H9 (cell line): Measurements from ENCODE around the gene RIOK3. TPM values are rescaled to one million over a fixed set of nuclear protein-coding genes. Genes with fewer than 3 reads are reported as not detected.
"Not testable (repeated sequence)": the region's sequence is repeated elsewhere in the genome, so short reads cannot be mapped to it uniquely, and the experiment has no call there.

ENCODE experiments used
- DNase-seq: peaks from one replicate; pipeline ENCODE4 v3.0.0-alpha.2; 2017
- H2AFZ ChIP-seq: one replicate; pipeline ENCODE4 v1.6.1; 2013; ENCODE audit warnings: mild to moderate bottlenecking, low read length, control low read depth, moderate library complexity
- H2AK5ac ChIP-seq: 2 replicates; pipeline ENCODE4 v1.6.1; 2013; ENCODE audit warnings: low read length, control low read depth, mixed read lengths; ENCODE audit not compliant: insufficient read length
- H2BK120ac ChIP-seq: one replicate; pipeline ENCODE4 v1.6.1; 2013; ENCODE audit warnings: low read depth, mild to moderate bottlenecking, low read length, control low read depth, inconsistent platforms; ENCODE audit not compliant: poor library complexity, severe bottlenecking
- H2BK12ac ChIP-seq: 2 replicates; pipeline ENCODE4 v1.6.1; 2013; ENCODE audit warnings: low read length, control low read depth, mixed read lengths, low read depth; ENCODE audit not compliant: insufficient read length
- H2BK15ac ChIP-seq: 2 replicates; pipeline ENCODE4 v1.6.1; 2013; ENCODE audit warnings: low read depth, low read length, control low read depth
- H2BK20ac ChIP-seq: one replicate; pipeline ENCODE4 v1.6.1; 2013; ENCODE audit warnings: low read depth, mild to moderate bottlenecking, low read length, control low read depth, inconsistent platforms; ENCODE audit not compliant: poor library complexity, severe bottlenecking
- H2BK5ac ChIP-seq: 2 replicates; pipeline ENCODE4 v1.6.1; 2013; ENCODE audit warnings: low read length, control low read depth, mixed read lengths; ENCODE audit not compliant: insufficient read length
- H3K14ac ChIP-seq: 2 replicates; pipeline ENCODE4 v1.6.1; 2013; ENCODE audit warnings: low read length, control low read depth; ENCODE audit not compliant: insufficient read depth
- H3K18ac ChIP-seq: 2 replicates; pipeline ENCODE4 v1.6.1; 2013; ENCODE audit warnings: low read depth, mild to moderate bottlenecking, mixed read lengths, low read length, control low read depth; ENCODE audit not compliant: insufficient read length
- H3K23ac ChIP-seq: 2 replicates; pipeline ENCODE4 v1.6.1; 2013; ENCODE audit warnings: low read length, control low read depth, mixed read lengths, low read depth; ENCODE audit not compliant: insufficient read length
- H3K23me2 ChIP-seq: 2 replicates; pipeline ENCODE4 v1.6.1; 2013; ENCODE audit warnings: low read depth, mild to moderate bottlenecking, mixed read lengths, low read length, control low read depth; ENCODE audit not compliant: insufficient read length, poor library complexity, severe bottlenecking
- H3K27ac ChIP-seq: 2 replicates; pipeline ENCODE4 v1.5.1; 2013; ENCODE audit warnings: low read length, control low read depth, mixed read lengths, low read depth; ENCODE audit not compliant: insufficient read length
- H3K27me3 ChIP-seq: 2 replicates; pipeline ENCODE4 v1.6.1; 2013; ENCODE audit warnings: low read length, control low read depth, inconsistent platforms; ENCODE audit not compliant: insufficient read depth
- H3K4ac ChIP-seq: 2 replicates; pipeline ENCODE4 v1.6.1; 2013; ENCODE audit warnings: low read depth, mild to moderate bottlenecking, control low read depth, inconsistent platforms, low read length, moderate library complexity
- H3K4me1 ChIP-seq: 2 replicates; pipeline ENCODE4 v1.6.1; 2013; ENCODE audit warnings: low read length, control low read depth, inconsistent platforms; ENCODE audit not compliant: insufficient read depth
- H3K4me2 ChIP-seq: 2 replicates; pipeline ENCODE4 v1.6.1; 2013; ENCODE audit warnings: low read length, control low read depth, mixed read lengths; ENCODE audit not compliant: insufficient read length, insufficient read depth
- H3K56ac ChIP-seq: 2 replicates; pipeline ENCODE4 v1.6.1; 2013; ENCODE audit warnings: low read depth, mild to moderate bottlenecking, mixed read lengths, low read length, control low read depth; ENCODE audit not compliant: insufficient read length
- H3K79me1 ChIP-seq: 2 replicates; pipeline ENCODE4 v1.6.1; 2013; ENCODE audit warnings: low read depth, mild to moderate bottlenecking, moderate library complexity, low read length, control low read depth, inconsistent platforms; ENCODE audit not compliant: insufficient read depth, poor library complexity, severe bottlenecking
- H3K79me2 ChIP-seq: 2 replicates; pipeline ENCODE4 v1.6.1; 2013; ENCODE audit warnings: low read length, control low read depth, inconsistent platforms; ENCODE audit not compliant: insufficient read depth
- H3K9ac ChIP-seq: 2 replicates; pipeline ENCODE4 v1.6.1; 2013; ENCODE audit warnings: low read length, control low read depth, mixed read lengths; ENCODE audit not compliant: insufficient read length; ENCODE audit errors: extremely low read depth
- H3K9me3 ChIP-seq: one replicate; pipeline ENCODE4 v1.6.1; 2013; ENCODE audit warnings: low read depth, low read length, inconsistent platforms; ENCODE audit not compliant: control insufficient read depth
- H3T11ph ChIP-seq: one replicate; pipeline ENCODE4 v1.6.1; 2013; ENCODE audit warnings: mild to moderate bottlenecking, low read length, control low read depth, inconsistent platforms
- H4K20me1 ChIP-seq: one replicate; pipeline ENCODE4 v1.6.1; 2013; ENCODE audit not compliant: control insufficient read depth, insufficient read length, insufficient read depth
- H4K5ac ChIP-seq: 2 replicates; pipeline ENCODE4 v1.6.1; 2013; ENCODE audit warnings: low read depth, mild to moderate bottlenecking, mixed read lengths, low read length, control low read depth; ENCODE audit not compliant: insufficient read length
- H4K8ac ChIP-seq: replicated peaks from 2 replicates; pipeline ENCODE4 v1.6.1; 2013; ENCODE audit warnings: low read length, control low read depth, mixed read lengths, low read depth; ENCODE audit not compliant: insufficient read length
- H4K91ac ChIP-seq: 2 replicates; pipeline ENCODE4 v1.6.1; 2013; ENCODE audit warnings: low read depth, mild to moderate bottlenecking, moderate library complexity, mixed read lengths, low read length, control low read depth; ENCODE audit not compliant: insufficient read length
- H3K27ac Mint-ChIP-seq, 3 experiments: 2 replicates in 2 of 3; 3 replicates in 1 of 3; pipeline ENCODE4 v1.8.0; 2020 to 2021; ENCODE audit warnings: mixed read lengths in 3 of 3, mild to moderate bottlenecking in 1 of 3, moderate library complexity in 1 of 3
- H3K27me3 Mint-ChIP-seq: 2 replicates; pipeline ENCODE4 v1.8.0; 2021; ENCODE audit warnings: low read depth, mild to moderate bottlenecking, moderate library complexity, mixed read lengths
- H3K36me3 Mint-ChIP-seq, 3 experiments: 2 replicates in 2 of 3; 3 replicates in 1 of 3; pipeline ENCODE4 v1.8.0; 2020 to 2021; ENCODE audit warnings: low read depth in 3 of 3, mixed read lengths in 3 of 3; ENCODE audit not compliant: insufficient read depth in 1 of 3
- H3K4me1 Mint-ChIP-seq, 2 experiments: 2 replicates each; pipeline ENCODE4 v1.8.0; 2020; ENCODE audit warnings: mixed read lengths in 2 of 2
- H3K4me3 Mint-ChIP-seq, 2 experiments: 2 replicates in 1 of 2; 3 replicates in 1 of 2; pipeline ENCODE4 v1.8.0; 2020 to 2021; ENCODE audit warnings: mild to moderate bottlenecking in 2 of 2, mixed read lengths in 2 of 2, moderate library complexity in 1 of 2
- H3K9me3 Mint-ChIP-seq, 2 experiments: 2 replicates in 1 of 2; 3 replicates in 1 of 2; pipeline ENCODE4 v1.8.0; 2020; ENCODE audit warnings: mild to moderate bottlenecking in 2 of 2, mixed read lengths in 2 of 2, moderate library complexity in 1 of 2
- WGBS: extraction: QIAGEN DNeasy Blood & Tissue Kit; methylation state at CpG from one replicate; pipeline ENCODE4 v1.1.7; 2013; ENCODE audit warnings: missing lambda C conversion rate, low lambda C conversion rate, mixed read lengths; ENCODE audit not compliant: insufficient read length; ENCODE audit errors: extremely low coverage; 5-methylcytosine and 5-hydroxymethylcytosine counted together
- total RNA-seq: library from RNA; stranded (reverse); gene quantifications from 2 replicates; pipeline ENCODE4 v1.2.1, GENCODE V29; 2021
- TF ChIP-seq, protein P1 (sequence below): fragments of 200-600 bp; sonication (generic); conservative IDR thresholded peaks from 3 replicates; pipeline ENCODE4 v1.8.0; 2021; ENCODE audit warnings: antibody characterized with exemption, mild to moderate bottlenecking

RIOK3 gene
- total RNA-seq, 1 experiment from 2014 or later = 34.6 TPM

DNA sequence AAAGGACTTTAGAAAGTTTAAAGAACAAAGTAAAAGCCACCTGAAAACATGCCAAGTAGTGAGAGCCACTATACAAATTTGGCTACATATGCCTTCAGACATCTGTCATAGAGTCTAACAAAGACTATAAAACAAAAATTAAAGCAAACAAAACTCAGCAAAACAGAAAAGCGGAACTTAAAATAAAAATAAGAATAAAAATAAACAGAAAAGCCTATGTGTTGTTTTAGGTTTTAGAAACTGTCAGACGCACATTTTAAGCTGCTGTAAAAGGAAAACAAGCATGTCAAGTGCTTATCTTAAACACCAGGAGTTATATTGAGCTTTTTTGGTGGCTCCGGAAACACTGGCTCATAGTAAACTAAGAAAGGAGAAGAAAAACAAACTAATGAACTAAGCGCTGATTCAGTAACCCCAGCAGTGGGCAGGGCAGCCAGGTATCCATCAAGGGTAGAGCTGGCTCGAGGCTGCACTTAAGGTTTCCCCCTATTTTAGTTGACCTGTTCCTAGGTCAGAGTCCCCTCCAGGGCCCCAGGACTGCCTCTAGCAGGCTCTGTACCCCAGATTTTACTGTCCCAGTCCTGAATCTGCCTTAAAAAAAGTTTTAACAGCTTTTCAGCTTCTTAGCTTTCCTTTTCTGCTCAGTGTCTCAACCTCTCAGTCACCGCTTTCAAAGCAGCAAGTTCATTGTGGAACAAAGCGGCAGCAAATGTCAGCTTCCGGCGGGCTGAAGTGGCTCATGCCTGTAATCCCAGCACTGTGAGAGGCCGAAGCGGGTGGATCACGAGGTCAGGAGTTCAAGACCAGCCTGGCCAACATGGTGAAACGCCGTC, 34.9 kb downstream of the RIOK3 start:
- Mint-ChIP-seq H3K4me1 (peaks cover 9 to 20% of the 10 kb centered on the region in 2 experiments), H3K27me3 (peaks cover 2% of the 10 kb centered on the region; the same call in 1 of the 2 replicates), H3K9me3 (peaks cover 2 to 6% of the 10 kb centered on the region in 2 experiments; a peak in 3 of 5 replicates), H3K36me3 (peaks cover 0 to 3% (median 0%) of the 10 kb centered on the region in 3 experiments; a peak in 1 of 7 replicates), H3K4me3 (no peak overlapping the region), H3K27ac (no peak overlapping the region)
- no peaks in the 10 kb centered on the region for H3K23me2 ChIP-seq
- no peak overlapping the region for H3T11ph ChIP-seq
- H2BK120ac ChIP-seq = no peak overlapping the region
- H2AK5ac ChIP-seq = no peak overlapping the region
- no peak overlapping the region for H3K14ac ChIP-seq
- H3K4me2 ChIP-seq = no peak overlapping the region
- H3K79me2 ChIP-seq = no peaks in the 10 kb centered on the region
- H3K9me3 ChIP-seq = no peaks in the 10 kb centered on the region
- H3K27ac ChIP-seq = no peak overlapping the region
- no peak overlapping the region for H2BK12ac ChIP-seq
- H3K56ac ChIP-seq = no peak overlapping the region
- no peak overlapping the region for H3K9ac ChIP-seq
- no peak overlapping the region for H3K23ac ChIP-seq
- H3K27me3 ChIP-seq = no peaks in the 10 kb centered on the region
- H4K20me1 ChIP-seq = no peaks in the 10 kb centered on the region
- TF ChIP-seq, protein P1, sequence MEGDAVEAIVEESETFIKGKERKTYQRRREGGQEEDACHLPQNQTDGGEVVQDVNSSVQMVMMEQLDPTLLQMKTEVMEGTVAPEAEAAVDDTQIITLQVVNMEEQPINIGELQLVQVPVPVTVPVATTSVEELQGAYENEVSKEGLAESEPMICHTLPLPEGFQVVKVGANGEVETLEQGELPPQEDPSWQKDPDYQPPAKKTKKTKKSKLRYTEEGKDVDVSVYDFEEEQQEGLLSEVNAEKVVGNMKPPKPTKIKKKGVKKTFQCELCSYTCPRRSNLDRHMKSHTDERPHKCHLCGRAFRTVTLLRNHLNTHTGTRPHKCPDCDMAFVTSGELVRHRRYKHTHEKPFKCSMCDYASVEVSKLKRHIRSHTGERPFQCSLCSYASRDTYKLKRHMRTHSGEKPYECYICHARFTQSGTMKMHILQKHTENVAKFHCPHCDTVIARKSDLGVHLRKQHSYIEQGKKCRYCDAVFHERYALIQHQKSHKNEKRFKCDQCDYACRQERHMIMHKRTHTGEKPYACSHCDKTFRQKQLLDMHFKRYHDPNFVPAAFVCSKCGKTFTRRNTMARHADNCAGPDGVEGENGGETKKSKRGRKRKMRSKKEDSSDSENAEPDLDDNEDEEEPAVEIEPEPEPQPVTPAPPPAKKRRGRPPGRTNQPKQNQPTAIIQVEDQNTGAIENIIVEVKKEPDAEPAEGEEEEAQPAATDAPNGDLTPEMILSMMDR = no peak
- no peak for DNase-seq
- H4K5ac ChIP-seq = no peak overlapping the region
- no peak overlapping the region for H4K8ac ChIP-seq
- WGBS = no CpG with 5 or more reads among the region's 14 CpGs
- H2AFZ ChIP-seq = no peak overlapping the region
- no peak overlapping the region for H2BK20ac ChIP-seq
- no peaks in the 10 kb centered on the region for H3K4me1 ChIP-seq
- no peak overlapping the region for H3K18ac ChIP-seq
- no peak overlapping the region for H2BK15ac ChIP-seq
- no peak overlapping the region for H4K91ac ChIP-seq
- no peak overlapping the region for H2BK5ac ChIP-seq
- H3K79me1 ChIP-seq = no peaks in the 10 kb centered on the region
- no peak overlapping the region for H3K4ac ChIP-seq

- not testable (repeated sequence) for H3K79me2 ChIP-seq, H3K4me3 Mint-ChIP-seq, H3K4me1 ChIP-seq, DNase-seq, H2AFZ ChIP-seq, H4K91ac ChIP-seq, H3K4ac ChIP-seq, H3K4me2 ChIP-seq, H2BK15ac ChIP-seq, H3K18ac ChIP-seq, H3K23ac ChIP-seq, H2BK12ac ChIP-seq, H3K56ac ChIP-seq, H3K9me3 Mint-ChIP-seq, H3K27ac ChIP-seq, H3K27ac Mint-ChIP-seq, H3T11ph ChIP-seq, H4K20me1 ChIP-seq, H4K5ac ChIP-seq, H2BK120ac ChIP-seq, H3K23me2 ChIP-seq, H3K79me1 ChIP-seq, H3K14ac ChIP-seq, H4K8ac ChIP-seq, H2BK20ac ChIP-seq, H2BK5ac ChIP-seq, H3K27me3 Mint-ChIP-seq, H3K36me3 Mint-ChIP-seq, H2AK5ac ChIP-seq, H3K9me3 ChIP-seq, H3K9ac ChIP-seq, H3K27me3 ChIP-seq
- no CpG with 5 or more reads among the region's 5 CpGs for WGBS
- H3K4me1 Mint-ChIP-seq = peaks cover 3 to 13% of the 10 kb centered on the region in 2 experiments; a peak in 3 of 4 replicates
These were observed 36.5 kb downstream of the RIOK3 start for GRCh38 chr18:23489586-23489985.
